ENCODE data around the gene CD48. TPM values are rescaled to one million over a fixed set of nuclear protein-coding genes. Genes with fewer than 3 reads are reported as not detected.
A peak's percentile ranks its signal among the peaks of the same experiment; 100 is the strongest.

Gene CD48
- total and polyA plus RNA-seq, 5 experiments from 2014 or later, result 186 to 276 (median 213) TPM

DNA sequence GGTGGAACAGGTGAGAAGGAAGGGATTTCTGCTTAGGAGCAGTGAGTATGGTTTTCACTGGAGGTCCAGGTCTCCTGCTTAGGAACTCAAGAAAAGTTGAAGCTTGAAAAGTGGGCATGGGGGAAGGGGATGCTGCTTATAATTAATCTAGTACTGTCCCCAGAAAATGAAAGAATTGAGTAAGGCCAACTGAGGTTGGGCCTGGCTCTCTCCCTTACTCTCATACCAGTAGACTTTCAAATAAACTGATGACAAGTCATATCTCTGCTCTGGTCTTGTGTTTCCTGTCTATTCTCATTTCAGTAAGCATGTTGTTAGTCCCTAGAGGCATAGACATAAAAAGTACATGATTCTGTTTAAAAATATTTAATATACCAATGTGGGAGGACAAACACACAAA is 26.4 kb downstream of the CD48 start:
- no peak for ATAC-seq
- H3K4me3 Mint-ChIP-seq, result peak overlapping the region in 8 of 10 donors; percentile 12 to 67 (median 48)
- no peak for DNase-seq
- peaks cover 36 to 95% (median 85%) of the 10 kb centered on the region in 4 donors for H3K4me1 Mint-ChIP-seq
- H3K27ac Mint-ChIP-seq, result peak overlapping the region; percentile 79 to 94 (median 88)
- H3K27me3 Mint-ChIP-seq, result no peaks in the 10 kb centered on the region
- peaks cover 12 to 99% (median 39%) of the 10 kb centered on the region in 3 donors for H3K36me3 Mint-ChIP-seq
- peaks cover 0 to 14% (median 4%) of the 10 kb centered on the region in 9 donors for H3K9me3 Mint-ChIP-seq
- POLR2A ChIA-PET, result interaction anchor here (0.7 to 8.7 kb wide), 3 partner anchors 19 to 28 kb away, joined by 3 to 52 read pairs (median 35); partner anchors contain the start of gene CD48

DNA sequence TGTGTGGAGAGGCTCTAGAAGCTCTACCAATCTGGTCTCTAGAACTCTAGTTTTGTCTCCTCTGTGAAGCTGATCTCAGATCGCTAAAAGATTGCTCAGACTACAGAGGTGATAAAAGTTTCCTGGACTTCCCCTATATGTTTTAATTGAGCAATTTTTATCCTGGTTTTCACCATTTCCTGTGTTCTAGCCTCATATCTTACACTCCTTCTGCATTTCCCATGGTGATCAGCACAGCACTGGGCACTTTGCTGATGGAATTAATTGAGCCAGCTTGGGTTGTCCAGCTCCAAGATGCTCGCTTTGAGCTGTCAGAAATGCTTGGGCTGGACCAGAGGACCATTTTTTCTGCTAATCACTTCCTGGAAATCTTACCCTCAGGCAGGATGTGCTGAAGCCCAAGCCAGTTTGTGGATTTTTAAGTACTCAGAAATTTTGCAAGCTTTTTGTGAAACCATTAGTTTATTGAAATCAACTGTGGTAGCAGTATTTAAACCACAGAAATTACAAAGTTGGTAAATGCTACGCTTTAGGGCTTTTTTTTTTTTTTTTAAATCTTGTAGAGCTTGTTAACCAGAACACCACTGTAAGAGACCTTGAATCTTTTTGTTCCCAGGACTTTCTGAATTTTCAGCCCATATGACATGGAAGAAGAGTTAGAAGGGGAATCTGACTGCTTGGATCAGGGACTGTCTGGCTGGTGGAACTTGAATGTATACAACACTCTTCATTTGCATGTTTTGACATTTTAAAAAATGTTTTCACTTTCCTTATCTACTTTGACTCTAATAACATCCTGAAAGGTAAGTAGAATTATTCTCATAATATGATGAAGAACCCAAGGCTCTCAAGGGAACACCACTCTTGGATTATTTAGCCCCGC is 28.4 kb downstream of the CD48 start:
- ATAC-seq, result peak; percentile 8 to 31
- Mint-ChIP-seq H3K9me3 (peaks cover 0 to 14% (median 4%) of the 10 kb centered on the region in 9 donors), H3K27me3 (no peaks in the 10 kb centered on the region), H3K27ac (peak overlapping the region; percentile 79 to 95 (median 88)), H3K36me3 (peaks cover 12 to 96% (median 37%) of the 10 kb centered on the region in 3 donors), H3K4me1 (peaks cover 34 to 83% (median 69%) of the 10 kb centered on the region in 4 donors), H3K4me3 (peak overlapping the region; percentile 16 to 67 (median 62))
- POLR2A ChIA-PET, result interaction anchor here (1.2 to 8.7 kb wide), 5 partner anchors 25 to 115 kb away, joined by 3 to 52 read pairs (median 5); partner anchors contain the start of gene CD48
- DNase-seq, result peak in 2 of 10 donors; percentile 39 to 46

DNA sequence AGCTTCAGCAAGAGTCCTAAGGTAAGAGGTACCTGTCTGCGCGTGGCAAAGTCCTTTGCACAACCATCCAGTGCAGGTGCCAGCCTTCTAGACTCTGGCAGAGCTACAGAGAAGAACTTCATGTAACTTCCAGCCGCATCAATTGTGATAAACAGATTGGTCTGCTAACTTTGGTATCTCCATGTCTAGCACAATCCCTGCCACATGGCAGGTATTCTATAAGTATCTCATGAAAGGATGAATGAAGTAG is 29.8 kb downstream of the CD48 start:
- Mint-ChIP-seq H3K27ac (peak overlapping the region; percentile 79 to 95 (median 88)), H3K36me3 (peaks cover 6 to 96% (median 24%) of the 10 kb centered on the region in 3 donors), H3K27me3 (no peaks in the 10 kb centered on the region), H3K9me3 (peaks cover 0 to 9% (median 4%) of the 10 kb centered on the region in 9 donors), H3K4me1 (peaks cover 34 to 70% (median 60%) of the 10 kb centered on the region in 4 donors), H3K4me3 (peak overlapping the region in 6 of 10 donors; percentile 36 to 85 (median 56))
- DNase-seq (no peak), ATAC-seq (peak; percentile 36 to 54)
- POLR2A ChIA-PET, result interaction anchor here (0.6 to 8.7 kb wide), 8 partner anchors 11 to 95 kb away, joined by 3 to 52 read pairs (median 4); partner anchors contain the start of gene CD48

DNA sequence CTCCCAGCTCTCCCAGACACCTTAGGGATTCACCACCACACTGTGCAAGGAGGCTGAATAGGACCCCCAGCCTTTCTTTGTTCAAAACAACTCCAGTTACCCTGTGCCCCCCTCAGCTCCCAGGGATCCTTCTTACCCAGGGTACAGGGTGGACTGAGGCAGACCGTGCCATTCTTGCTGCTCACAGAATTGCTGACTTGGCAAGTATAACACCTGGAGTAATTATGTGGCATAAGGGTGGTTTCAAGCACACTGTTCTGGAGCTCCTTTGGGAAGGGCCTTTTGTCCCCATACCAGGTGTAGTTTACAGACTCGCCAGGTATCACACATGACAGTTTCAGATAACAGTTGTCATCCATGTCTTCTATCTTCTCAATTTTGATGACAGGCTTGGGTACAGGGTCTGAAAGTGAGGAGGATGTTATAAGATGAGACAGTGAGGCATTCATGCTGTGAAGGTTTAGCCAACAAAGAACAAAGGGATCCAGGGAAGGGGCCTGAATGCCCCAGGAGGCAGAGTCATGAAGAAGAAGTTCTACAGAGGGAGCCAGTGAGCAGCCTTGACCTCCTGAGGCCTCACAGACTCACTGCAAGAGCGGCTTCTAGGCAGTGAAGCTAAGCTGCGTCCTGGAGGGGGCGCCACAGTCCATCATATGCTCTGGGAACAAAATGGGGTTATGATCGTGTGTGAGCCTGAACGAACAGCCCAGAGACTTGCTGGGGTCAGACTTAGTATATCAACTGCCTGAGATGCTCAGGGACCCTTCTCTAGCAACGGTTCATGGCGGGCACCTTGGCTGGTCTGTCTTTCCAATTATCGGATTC is 30.3 kb downstream of the CD48 start:
- H3K4me1 Mint-ChIP-seq, result peaks cover 31 to 65% (median 56%) of the 10 kb centered on the region in 4 donors
- H3K36me3 Mint-ChIP-seq, result peaks cover 2 to 92% (median 19%) of the 10 kb centered on the region in 3 donors
- POLR2A ChIA-PET, result interaction anchor here (0.6 to 8.7 kb wide), 12 partner anchors 12 to 252 kb away, joined by 3 to 52 read pairs (median 3); partner anchors contain the start of gene CD48
- H3K9me3 Mint-ChIP-seq, result peaks cover 0 to 4% (median under 1%) of the 10 kb centered on the region in 9 donors
- peak; percentile 88 to 94 for ATAC-seq
- peak; percentile 79 to 94 (median 86) for DNase-seq
- H3K27me3 Mint-ChIP-seq, result no peaks in the 10 kb centered on the region
- H3K27ac Mint-ChIP-seq, result peak overlapping the region; percentile 79 to 95 (median 88)
- H3K4me3 Mint-ChIP-seq, result peak overlapping the region in 4 of 10 donors; percentile 36 to 85 (median 48)

DNA sequence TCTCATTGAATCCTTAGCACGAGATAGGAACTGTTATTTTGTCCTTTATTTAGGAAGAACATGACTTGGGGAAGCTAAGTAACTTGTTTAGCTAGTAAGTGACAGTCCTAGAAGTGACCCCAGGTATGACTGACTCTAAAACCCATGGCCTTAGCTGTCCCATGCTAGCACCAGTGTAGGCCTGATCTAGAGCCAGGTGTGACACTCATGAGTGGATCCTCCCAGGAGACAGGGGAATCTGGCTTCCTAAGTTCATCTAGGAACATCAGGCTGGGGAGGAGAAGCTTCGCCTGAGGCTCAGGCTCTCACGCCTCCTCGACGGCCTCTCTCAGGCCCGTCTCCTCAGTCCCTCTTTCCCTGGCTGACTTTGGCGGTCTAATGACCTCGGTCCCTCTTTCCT is 31.2 kb downstream of the CD48 start:
- Mint-ChIP-seq H3K4me1 (peaks cover 29 to 56% (median 52%) of the 10 kb centered on the region in 4 donors), H3K36me3 (peaks cover 0 to 84% (median 13%) of the 10 kb centered on the region in 3 donors), H3K4me3 (no peak overlapping the region), H3K27ac (peak overlapping the region in 8 of 10 donors; percentile 1 to 94 (median 86)), H3K9me3 (no peaks in the 10 kb centered on the region), H3K27me3 (no peaks in the 10 kb centered on the region)
- ATAC-seq, result no peak
- POLR2A ChIA-PET, result interaction anchor here (0.7 to 8.7 kb wide), 7 partner anchors 28 to 251 kb away, joined by 3 to 35 read pairs (median 3); no protein-coding TSS in a partner anchor
- DNase-seq, result no peak

DNA sequence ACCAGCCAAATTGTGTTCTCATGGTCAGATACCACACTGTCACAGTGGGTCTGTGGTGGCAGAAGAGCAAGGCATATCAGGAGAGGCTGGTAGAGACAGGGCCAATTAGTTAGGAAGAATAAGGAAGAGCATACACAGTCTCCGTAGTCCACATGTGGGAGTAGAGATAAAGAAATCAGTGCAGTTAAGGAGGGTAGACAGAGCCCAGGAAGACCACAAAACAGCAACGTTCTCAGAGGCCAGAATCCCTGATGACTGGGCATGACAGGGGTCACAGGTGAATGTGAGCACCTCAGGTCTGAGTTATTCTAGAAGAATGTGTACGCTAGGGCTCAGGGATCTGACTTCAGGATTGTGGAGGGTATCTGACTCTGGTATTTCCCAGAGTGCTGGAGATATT is 31.7 kb downstream of the CD48 start:
- ATAC-seq (no peak), DNase-seq (no peak)
- H3K27ac Mint-ChIP-seq, result peak overlapping the region; percentile 1 to 92 (median 58)
- no peaks in the 10 kb centered on the region for H3K27me3 Mint-ChIP-seq
- peaks cover 26 to 51% (median 47%) of the 10 kb centered on the region in 4 donors for H3K4me1 Mint-ChIP-seq
- POLR2A ChIA-PET, result interaction anchor here (1.3 to 8.7 kb wide), 4 partner anchors 28 to 53 kb away, joined by 3 to 35 read pairs (median 6); no protein-coding TSS in a partner anchor
- no peak overlapping the region for H3K4me3 Mint-ChIP-seq
- H3K9me3 Mint-ChIP-seq, result no peaks in the 10 kb centered on the region
- H3K36me3 Mint-ChIP-seq, result peaks cover 0 to 79% (median 12%) of the 10 kb centered on the region in 3 donors

DNA sequence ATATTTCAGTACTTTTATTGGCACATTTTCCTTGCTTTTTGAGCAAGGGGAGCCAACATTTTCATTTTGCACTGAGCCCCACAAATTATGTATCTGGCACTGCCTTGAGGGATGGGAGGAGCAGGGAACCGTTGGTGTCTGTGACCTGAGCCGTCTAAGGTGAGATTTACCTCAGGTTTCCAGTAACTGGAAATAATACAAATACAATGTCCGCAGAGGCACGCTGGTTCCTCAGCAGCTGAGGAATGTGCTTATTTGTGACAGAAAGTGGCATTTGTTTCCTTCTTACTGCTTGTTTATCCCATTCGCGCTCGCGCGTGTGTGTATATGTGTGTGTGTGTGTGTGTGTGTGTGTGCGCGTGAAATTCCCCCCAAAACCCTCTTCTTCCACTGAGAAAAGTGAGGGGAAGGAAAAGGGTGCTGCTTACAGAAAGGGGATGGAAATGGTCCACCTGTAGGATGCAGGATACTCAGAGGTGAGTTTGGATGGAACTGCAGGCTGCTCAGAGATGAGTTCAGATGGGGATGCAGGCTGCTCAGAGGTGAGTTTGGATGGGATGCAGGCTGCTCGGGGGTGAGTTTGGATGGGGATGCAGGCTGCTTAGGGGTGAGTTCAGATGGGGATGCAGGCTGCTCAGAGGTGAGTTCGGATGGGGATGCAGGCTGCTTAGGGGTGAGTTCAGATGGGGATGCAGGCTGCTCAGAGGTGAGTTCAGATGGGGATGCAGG is 34.6 kb downstream of the CD48 start:
- Mint-ChIP-seq H3K27me3 (no peaks in the 10 kb centered on the region), H3K9me3 (no peaks in the 10 kb centered on the region), H3K4me1 (peaks cover 17 to 22% (median 19%) of the 10 kb centered on the region in 4 donors), H3K4me3 (no peak overlapping the region), H3K36me3 (peaks cover 0 to 51% (median 10%) of the 10 kb centered on the region in 3 donors), H3K27ac (peak overlapping the region; percentile 46 to 91 (median 68))
- POLR2A ChIA-PET, result interaction anchor here (0.6 to 1.2 kb wide), 2 partner anchors 69 to 200 kb away, joined by 3 read pairs; no protein-coding TSS in a partner anchor
- no peak for DNase-seq
- no peak for ATAC-seq

DNA sequence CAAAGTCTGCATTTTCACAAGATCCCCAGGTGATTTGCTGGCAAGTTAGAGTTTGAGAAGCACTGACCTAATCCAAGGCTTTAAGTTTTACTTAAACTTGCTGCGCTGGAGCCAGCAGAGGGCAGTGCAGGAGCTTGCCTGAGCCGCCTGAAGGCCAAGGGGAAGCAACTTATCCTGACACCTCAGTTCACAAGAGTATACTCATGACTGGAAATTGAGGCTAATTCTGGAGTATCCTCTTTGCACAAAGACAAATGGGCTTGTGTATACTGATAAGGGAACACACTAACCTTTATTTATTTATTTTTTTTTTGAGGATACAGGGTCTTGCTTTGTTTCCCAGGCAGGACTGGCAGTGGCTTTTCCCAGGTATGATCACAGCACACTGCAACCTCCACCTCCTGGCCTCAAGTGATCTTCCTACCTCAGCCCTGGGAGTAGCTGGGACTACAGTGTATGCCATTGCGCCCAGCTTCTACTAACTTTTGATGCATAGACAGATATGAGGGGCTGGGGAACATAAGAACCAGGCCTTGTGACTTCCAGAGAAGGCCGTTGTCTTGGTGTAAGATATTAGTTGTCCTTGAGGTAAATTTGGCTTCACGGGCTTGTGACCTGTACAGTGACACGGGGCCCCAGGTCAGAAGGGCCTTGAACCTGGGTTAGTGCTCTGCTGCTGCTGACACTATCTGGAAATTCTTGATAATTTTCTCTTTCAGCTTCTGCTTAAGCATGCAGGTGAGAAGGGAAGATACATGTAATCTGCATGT is 35.8 kb downstream of the CD48 start:
- POLR2A ChIA-PET, result interaction anchor here (0.7 to 2.5 kb wide), 10 partner anchors 29 to 69 kb away, joined by 3 to 13 read pairs (median 3); partner anchors contain the start of genes CD48 and SLAMF1
- DNase-seq, result peak; percentile 50 to 84 (median 66)
- peaks cover 0 to 39% (median 7%) of the 10 kb centered on the region in 3 donors for H3K36me3 Mint-ChIP-seq
- H3K4me3 Mint-ChIP-seq, result peak overlapping the region in 5 of 10 donors; percentile 6 to 43 (median 27)
- H3K9me3 Mint-ChIP-seq, result no peaks in the 10 kb centered on the region
- peaks cover 9 to 16% (median 11%) of the 10 kb centered on the region in 4 donors for H3K4me1 Mint-ChIP-seq
- ATAC-seq, result peak; percentile 79 to 82
- H3K27me3 Mint-ChIP-seq, result no peaks in the 10 kb centered on the region
- peak overlapping the region in 7 of 10 donors; percentile 29 to 95 (median 87) for H3K27ac Mint-ChIP-seq

DNA sequence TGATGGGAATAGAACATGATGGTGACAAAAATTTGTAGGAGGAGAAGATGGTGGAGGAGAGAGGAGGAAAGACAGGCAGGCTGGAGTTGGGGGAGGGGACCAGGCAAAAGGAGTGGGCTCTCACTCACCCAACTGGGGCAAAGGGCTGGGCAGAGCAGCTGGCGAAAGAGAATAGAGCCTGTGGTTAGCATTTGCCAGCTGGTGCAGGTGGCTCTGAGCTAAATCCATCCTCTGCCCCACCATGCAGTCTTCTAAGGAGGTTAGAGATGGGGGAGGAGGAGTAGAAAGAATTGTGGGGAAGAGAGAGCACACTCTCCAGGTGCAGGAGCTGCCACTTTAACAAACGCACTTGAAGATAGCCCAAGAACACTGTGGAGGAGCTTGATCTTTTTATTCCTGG is 37.2 kb downstream of the CD48 start:
- Mint-ChIP-seq H3K9me3 (no peaks in the 10 kb centered on the region), H3K4me3 (no peak overlapping the region), H3K27ac (no peak overlapping the region), H3K27me3 (no peaks in the 10 kb centered on the region), H3K36me3 (peaks cover 0 to 24% (median 10%) of the 10 kb centered on the region in 3 donors), H3K4me1 (peaks cover 10 to 14% (median 13%) of the 10 kb centered on the region in 4 donors)
- POLR2A ChIA-PET, result interaction anchor here (0.8 to 2.5 kb wide), 8 partner anchors 10 to 66 kb away, joined by 3 to 13 read pairs (median 6); partner anchors contain the start of gene SLAMF1
- DNase-seq (no peak), ATAC-seq (no peak)

DNA sequence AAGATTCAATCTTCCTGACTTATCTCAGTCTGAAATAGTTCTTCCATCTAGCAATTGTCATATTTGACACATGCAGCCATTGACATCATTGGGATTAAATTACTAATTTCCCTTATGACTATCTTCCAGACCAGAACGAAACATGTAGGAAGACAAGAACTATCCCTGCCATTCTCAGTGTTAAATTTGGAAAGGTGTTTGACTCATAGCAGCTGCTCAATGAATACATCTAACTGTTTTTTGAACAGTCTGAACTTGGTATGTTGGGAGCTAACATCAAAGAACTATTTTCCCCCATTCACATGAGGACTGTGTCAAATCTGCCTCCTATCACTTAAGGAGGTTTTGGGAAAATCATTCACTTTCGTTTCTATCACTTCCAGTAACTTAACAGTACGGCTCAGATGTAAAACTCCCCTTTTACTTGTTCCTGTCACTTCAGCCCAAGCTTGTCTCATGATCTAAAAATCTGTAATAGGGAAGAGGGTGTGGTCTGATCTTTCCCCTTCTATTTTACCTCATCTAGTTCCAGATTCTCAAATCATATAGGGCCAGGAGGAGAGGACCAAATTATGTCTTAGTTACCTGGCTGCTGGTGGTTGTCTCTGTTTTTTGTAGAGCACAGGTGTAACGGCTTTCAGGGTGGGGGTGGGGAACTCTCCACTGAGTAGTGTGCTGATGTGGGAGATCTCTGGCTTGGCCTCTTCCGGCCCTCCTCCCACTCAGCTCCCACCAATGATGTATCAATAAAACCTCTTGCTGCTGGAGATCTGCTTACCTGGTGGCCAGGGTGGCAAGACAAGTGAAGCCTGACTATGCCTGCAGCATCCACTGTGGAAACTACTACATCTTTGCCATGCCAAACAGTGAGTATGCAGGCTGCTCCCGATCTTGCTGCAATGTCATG is 38.6 kb downstream of the CD48 start:
- Mint-ChIP-seq H3K9me3 (no peaks in the 10 kb centered on the region), H3K27ac (no peak overlapping the region), H3K27me3 (no peaks in the 10 kb centered on the region), H3K4me3 (no peak overlapping the region), H3K36me3 (peaks cover 0 to 14% (median 5%) of the 10 kb centered on the region in 3 donors), H3K4me1 (peaks cover 10 to 16% (median 10%) of the 10 kb centered on the region in 4 donors)
- peak in 1 of 10 donors; percentile 21 for DNase-seq
- peak; percentile 45 to 46 for ATAC-seq
- POLR2A ChIA-PET, result interaction anchor here (0.6 to 2.0 kb wide), 7 partner anchors 8 to 69 kb away, joined by 3 to 9 read pairs (median 3); partner anchors contain the start of gene SLAMF1
